Activated CD8-positive, alpha-beta memory T cell treated with anti-CD3 and anti-CD28 coated beads, Interleukin-2, amount 50 U/mL, for 1 hour (primary cell): ENCODE data around the gene CEACAM21.

ENCODE experiments used
- DNase-seq: peaks from one replicate; pipeline ENCODE4 v3.0.0-alpha.2; 2020; ENCODE audit errors: extremely low read depth

CEACAM21 gene

DNA sequence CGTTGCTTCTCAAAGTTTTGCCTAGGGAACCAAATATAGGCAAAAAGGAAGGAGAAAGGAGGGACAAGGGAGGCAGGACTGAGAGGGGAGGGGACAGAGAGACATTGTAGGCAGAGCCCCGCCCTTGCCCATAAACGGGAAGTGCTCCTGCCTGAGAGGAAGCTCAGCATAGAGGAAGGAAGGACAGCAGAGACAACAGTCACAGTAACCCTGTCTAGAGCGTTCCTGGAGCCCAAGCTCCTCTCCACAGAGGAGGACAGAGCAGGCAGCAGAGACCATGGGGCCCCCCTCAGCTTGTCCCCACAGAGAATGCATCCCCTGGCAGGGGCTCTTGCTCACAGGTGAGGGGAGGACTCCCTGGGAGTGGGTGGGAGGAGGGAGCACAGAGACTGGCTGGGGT lies at the start of gene CEACAM21:
TSS of gene CEACAM21 (plus strand) at position 169 of the 400 bp plus-strand sequence. CDS start at position 278, 109 bp downstream.
- no peak for DNase-seq

DNA sequence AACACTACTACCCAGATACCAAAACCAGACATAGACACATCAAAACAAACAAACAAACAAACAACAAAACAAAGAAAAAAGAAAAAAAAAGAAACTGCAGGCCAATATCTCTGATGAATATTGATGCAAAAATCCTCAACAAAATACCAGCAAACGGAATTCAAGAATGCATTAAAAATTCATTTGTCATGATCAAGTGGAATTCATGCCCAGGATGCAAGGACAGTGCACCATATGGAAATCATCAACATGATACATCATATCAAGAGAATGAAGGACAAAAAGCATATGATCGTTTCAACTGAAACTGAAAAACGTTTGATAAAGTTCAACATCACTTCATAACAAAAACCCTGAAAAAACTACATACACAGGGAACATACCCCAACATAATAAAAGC lies 48.9 kb upstream of the CEACAM21 start:
- DNase-seq = no peak

DNA sequence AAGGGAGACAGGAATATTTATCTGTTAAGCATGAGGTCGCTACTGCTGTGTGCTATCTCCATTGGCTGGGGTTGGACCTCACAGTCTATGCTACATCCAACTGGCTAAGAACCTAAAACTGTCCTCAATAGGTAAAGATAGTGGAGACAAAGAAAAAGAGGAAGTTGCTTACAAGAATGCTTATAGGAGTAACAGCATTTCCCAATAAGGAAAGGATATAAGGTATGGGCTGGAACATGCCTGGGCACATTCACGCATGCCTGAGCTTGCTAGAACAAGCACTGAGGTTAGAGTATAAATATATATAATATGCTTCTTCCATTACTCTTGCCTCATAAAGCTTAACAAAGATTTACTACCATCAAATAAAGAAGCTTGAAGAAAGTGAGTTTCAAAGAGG lies 47.9 kb upstream of the CEACAM21 start:
- DNase-seq = no peak

DNA sequence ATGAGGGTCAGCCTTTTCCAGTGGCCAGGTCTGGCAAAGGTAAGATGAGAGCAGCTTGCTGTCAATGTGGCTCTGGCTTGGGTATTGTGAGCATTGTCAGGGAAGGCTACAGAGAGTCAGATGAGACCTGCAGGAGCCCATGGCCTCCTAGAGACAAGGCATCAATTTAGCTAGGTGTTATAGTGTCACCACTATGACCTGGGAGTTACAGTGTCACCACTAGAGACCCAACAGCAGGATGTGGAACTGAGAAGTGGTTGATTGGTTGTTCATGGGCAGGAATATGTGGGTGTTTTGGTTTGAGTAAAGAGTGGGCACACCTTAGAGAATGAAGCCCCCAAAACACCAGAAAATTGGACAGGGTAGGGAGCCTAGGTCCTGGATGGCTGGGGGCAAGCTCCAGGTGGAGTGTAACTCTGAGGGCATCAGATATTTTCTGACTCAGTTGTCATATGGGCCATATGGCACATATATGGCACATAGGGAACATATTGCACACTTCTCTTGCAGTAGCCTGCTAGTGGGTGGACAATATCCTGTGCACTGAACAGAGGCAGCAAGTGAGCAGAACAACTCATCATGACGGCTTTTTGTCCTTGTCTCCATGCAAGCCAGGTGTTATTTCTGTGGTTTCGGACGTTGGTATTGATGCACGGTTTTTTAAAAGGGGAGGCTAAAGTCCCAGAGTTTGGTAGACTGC lies 46.3 kb upstream of the CEACAM21 start:
- no peak for DNase-seq

DNA sequence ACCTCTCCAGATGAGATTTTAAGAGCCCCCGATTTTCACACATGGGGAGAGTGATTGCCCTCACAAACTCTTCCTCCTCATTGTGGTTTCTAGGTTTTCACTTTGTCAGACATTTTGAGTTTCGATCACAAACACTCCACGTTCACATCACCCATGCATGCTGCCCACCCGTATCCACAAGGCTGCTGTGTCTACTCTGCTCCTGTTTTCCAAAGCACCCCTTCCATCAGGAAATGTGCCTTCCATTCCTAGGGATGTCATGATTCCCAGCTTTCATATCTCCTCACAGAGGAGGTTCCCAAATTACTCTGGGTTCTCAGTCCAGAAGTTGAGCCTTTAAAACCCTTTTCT lies 45.8 kb upstream of the CEACAM21 start:
- no peak for DNase-seq

DNA sequence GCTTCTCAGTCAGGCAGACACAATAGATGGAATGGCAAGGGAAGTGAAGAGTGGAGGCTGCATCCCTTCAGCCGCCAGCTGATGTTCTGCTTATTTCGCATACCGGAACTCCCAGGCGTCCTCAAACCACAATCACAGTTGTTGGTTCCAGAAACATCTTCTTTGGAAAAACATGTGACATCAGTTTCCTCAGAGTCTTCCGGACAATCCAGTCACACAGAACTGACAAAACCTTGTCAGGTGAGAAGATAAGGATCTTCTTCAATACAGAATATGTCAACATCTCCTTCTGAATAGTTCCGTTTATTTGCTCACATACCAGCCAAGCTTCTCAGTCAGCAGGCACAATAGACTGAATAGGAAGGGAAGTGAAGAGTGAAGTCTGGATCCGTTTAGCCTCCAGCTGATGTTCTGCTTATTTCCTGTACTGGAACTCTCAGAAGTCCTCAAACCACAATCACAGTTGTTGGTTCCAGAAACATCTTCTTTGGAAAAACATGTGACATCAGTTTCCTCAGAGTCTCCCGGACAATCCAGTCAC lies 45.1 kb upstream of the CEACAM21 start:
- DNase-seq = no peak

DNA sequence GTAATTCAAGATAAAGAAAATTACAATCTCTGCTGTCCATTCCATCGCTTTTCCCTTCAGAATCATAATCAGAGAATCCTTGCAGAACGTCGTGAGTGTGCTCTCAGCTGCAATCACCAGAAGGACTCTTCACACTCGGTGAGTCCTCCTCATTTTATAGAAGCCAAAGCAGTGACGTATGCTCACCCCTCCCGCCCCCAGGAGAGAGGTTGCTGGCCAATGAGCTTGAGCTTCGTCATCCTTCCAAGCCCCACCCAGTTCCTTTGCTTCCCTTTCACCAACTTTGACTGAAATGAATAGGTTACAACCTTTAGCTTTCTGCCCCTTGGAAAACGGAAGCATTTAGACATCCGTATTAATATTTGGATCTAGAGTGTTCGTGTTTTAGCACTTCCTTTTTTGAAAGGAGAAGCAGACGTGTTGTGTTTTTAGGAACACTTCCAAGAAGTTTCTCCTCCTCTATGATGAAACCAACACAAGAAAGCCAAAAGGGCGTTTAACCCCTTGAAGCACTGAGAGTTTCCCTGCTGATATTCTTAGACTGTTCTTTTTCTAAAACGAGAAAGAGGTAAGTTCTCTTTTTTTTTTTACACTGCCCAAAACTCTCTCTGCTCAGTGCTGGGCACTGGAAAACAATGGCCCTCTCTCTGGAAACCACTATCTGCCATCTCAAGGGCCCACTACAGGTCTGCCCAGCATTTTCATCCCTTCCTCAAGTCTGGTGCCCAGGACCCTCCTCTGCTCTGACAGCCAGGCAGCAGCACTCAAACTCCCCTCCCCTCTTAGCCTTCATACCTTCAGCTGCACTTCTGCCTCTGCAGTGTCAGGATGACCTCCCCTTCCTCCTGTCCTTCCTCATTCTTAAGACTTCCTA lies 44.3 kb upstream of the CEACAM21 start:
- peak; percentile 66 for DNase-seq

DNA sequence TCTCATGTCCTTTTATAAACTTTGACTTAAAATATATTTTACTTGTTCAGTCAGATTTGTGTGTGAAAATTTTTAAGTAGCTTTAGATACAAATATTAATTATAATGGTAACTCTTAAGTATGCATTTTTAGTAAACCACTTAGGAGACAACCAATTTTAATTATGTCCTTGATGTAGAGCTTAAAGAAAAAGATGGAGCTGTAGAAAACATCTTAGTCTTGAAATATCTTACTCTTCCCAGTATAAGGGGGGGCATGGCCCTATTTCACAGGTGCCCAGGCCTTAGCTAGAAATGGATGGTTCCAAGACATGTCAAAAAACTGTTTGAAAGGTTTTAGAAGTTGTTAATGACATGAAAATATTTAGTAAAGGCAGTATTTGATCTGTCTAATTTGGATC lies 43.4 kb upstream of the CEACAM21 start:
- DNase-seq = no peak

DNA sequence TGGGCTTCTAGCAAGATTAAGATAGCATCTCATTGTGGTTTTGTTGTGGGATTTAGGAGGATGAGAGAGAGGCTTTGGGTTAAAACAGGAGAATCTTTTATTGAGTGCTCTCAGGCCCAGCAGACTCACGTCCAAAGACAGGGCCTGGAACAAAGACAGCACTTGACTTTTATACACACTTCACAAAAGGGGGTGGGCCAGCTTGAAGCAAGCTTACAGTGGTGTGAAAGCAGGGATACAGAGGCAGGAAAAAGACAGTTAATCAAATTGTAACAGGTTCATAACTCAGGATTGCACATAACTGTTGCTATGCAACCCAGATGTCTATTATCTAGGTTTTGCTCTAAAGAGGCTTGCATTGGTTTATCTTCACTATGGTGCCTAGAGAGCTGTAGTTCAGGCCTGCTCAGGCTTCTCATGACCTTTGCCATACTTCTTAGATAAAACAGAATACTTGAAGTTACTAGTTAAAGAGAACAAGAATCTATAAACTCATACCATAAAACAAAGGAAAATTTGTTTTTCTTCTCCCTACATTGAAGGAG lies 42.2 kb upstream of the CEACAM21 start:
- DNase-seq = no peak

DNA sequence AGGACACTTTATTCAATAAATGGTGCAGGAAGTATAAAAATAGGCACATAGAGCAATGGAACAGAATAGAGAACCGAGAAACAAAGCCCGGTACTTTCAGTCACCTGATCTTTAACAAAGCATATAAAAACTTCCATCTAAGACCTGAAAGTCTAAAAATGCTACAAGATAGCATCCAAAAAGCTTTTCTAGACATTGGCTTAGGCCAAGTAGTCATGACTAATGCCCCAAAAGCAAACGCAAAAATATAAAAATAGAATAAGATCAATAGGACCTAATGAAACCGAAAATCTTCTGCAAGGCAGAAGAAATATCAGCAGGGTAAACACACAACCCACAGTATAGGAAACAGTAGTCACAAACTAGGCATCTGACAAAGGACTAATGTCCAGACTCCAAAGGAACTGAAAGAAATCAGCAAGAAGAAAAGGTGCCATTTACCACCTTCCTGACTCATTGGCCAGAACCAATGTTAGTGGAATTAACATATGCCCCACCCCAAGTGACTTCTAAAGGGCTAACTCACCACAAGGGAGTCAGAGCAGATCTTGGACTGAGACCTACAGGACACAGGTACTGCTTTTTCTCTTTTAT lies 40.8 kb upstream of the CEACAM21 start:
- no peak for DNase-seq

DNA sequence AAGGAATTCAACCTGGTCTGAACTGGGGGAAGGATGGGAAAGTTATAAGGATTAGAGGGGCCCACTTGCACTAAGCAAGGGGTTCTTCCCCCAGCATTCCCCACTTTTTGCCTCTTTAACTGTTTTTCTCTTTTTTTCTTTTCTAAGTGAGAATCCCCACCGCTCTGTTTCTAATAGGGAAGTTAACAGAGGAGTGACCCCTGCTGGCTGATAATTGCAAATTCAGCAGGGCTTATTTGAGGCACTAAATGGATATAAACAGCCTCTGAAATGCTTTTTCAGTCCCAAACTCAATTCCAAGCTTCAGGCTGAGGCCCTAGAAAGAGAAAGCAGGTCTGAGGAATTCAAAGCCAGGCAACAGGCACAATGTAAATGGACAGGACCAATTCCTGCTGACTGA lies 38.2 kb upstream of the CEACAM21 start:
- no peak for DNase-seq

DNA sequence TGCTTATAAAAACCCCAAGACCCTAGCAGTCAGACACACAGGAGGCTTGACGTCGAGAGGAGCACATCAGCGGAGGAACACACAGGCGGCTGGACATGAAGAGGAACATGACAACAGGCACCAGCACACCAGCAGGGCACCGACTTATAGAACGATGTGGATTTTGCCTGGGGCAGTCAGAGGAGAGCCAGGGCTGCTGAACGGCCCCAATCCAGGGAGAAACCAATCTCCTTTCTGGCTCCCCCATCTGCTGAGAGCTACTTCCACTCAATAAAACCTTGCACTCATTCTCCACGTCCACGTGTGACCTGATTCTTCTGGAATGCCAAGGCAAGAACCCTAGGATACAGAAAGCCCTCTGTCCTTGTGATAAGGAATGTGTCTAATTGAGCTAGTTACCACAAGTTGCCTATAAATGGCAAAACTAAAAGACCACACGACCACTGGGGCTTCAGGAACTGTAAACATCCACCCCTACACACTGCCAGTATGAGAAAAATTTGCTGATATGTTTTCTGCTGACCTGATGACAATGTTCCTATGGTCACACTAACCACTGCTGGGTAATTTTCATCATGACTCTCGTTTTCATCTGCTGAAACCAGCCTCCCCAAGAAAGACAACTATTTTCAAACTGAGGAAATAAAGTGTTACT lies 35.8 kb upstream of the CEACAM21 start:
- DNase-seq = no peak

DNA sequence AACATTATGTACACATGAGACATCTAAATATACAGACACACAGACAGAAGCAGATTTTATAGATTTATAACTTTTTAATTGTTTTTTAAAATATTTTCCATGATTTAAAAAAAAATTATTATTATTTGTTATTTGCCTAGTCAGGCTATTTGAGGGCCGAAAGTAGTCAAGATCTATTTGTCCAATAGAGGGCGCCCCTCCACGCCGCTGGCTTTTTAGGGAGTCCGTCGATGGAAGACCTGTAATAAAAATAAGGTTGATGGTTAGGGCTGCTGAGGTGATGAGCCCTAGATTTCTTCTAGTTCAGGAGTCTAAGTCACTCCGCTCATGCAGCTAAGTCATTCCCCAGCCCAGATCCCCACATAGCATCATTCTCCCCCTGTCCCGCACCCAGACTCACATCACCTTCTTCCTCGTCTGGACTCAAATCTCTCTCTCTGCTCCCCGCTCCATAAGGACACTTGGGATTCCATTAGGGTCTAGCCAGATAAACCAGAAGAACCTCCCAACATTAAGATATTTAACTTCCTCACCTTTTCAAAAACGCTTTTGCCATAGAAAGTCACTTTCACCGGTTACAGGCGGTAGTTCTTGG lies 33.9 kb upstream of the CEACAM21 start:
- DNase-seq = no peak

DNA sequence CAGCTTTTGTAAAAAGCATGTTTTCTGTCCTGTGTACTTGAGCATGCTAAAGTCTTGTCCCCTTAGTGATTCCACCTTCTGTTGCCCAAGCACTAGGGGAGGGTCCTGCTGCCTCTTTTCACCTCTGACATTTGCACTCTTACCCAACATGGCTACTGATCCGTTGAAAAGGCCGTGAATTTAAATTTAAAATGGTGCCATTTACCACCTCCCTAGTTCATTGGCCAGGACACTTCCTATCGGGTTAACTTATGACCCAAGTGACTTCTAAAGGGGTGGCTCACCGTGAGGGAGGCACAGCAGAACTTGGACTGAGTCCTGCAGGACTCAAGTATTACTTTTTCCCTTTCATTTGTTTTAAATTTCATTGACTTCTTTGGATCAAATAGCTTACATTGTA lies 33.3 kb upstream of the CEACAM21 start:
- DNase-seq = no peak

DNA sequence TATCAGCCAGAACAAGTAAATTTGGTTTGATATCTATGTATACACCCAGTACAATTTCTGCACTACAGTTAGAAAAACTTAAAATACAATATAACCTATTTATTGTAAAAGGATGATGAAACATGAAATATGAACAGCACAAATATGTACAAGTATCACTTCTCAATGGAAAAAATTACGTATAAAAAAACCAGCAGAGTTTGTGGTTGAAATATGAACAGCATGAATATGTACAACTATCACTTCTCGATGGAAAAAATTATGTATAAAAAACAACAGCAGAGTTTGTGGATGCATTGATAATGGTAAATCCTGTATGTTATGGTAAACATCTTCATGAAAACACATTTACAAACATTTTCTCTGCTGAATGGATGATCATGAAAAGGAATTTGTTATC lies 32.4 kb upstream of the CEACAM21 start:
- DNase-seq = no peak

DNA sequence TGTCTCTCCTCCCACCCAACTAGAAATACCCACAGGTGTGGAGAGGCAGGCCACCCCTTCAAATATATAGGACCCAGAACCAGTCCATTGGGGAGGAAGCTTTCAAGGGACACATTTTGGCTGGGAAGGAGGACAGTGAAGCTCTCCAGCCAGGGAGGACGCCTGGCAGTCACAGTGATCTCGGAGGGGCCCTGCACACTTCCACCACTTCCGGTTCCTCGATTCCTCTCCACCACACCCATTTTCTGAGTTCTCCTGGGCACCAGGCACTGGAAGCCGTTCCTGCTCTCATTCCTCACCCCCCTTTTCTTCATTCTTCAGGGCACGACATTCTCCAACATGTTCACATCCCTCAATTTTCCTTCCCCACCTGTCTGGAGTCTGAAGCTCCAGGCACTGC lies 30.4 kb upstream of the CEACAM21 start:
- DNase-seq = no peak

DNA sequence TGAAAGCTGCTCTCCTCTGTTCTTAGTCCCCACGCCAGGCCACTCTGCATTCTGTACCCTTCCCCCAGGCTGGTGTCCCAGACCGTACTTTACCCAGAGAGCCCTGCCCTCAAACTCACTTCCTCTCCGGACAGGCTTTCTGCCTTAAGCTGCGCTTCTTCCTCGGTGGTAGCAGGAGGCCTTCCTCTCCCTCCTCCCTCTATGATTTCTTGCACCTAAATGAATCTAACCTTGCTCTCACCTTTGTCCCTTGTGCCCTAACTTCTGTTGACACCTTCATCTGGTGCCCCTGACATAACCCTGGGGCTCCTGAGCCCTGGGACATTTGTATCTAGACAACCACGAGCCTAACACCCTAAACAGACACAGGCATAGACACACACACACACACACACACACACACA lies 29.6 kb upstream of the CEACAM21 start:
- no peak for DNase-seq

DNA sequence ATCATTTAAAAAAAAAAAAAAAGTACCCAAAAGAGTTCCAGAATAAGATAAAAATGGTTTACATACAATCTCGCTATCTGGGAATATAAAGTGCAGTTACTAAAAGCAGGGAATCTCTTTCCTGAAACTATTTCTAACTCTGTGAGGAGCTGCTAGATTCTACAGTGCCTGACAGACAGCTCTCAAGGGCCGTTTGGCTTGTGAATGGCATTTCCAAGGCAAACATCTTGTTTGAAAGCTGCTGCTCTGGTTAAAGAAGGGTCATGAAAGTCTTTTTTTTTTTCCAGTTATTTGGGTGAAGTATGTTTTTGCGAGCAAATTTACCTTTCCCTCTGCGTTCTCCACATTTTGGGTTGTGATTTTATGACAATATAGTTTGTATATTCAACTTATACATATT lies 29.0 kb upstream of the CEACAM21 start:
- no peak for DNase-seq

DNA sequence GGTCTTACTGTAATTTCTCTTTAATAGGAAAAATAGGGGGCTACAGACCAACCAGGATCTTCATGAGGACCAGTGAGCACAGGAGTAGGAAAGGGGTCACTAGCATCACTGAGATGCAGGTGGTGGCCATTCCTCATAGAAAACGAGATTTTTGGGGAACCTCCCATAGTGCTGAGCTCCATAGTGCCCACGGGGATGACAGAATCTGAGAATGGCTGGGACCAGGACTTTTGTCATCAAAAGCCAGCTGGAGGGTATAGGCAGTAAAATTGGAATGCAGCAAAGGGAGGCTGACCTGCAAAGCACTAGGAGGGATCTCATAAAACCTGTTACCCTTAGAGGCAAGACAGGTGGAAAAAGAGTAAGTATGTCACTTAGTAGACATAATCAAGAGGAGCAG lies 28.4 kb upstream of the CEACAM21 start:
- no peak for DNase-seq

DNA sequence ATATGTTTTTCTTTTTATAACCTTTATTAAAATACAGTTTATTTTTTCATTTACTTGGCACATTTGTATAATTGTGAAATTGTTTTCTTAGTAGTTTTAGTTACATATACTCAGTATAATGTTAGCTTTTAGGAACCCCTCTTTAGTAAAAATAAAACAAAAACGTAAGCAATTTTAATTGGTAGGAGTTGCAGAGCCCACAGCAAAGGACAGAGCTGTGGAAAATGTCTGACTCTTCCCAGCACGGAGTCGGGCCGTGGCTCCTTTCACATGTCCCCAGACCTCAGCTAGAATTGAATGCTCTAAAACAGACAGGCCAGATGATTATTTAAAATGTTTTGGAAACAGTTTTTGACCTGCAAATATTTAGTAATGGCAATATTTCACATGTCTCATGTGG lies 27.9 kb upstream of the CEACAM21 start:
- no peak for DNase-seq

DNA sequence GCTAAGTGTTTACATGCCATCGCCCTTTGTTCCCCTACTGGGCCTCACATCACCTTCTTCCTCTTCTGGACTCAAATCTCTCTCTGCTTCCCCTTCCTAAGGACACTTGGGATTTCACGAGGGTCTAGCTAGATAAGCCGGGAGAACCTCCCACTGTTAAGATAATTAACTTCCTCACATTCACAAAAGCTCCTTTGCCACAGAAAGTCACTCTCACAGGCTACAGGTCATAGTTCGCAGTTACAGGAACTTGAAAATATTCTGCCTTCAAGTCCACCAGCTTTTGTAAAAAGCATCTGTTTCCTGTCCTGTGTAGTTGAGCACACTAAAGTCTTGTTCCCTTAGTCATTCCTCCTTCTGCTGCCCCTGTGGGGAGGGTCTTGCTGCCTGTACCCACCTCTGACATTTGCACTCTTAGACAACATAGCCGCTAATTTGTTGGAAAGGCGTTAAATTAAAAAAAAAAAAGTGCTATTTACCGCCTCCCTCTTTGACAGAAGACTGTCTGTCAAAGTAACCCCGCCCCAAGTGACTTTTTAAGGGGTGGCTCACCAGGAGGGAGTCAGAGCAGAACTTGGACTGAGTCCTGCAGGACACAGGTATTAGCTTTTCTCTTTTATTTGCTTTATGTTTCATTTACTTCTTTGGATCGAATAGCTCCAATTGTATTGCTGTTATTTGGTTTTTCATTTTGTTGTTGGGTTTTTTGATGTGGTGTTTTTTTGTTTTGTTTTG lies 26.8 kb upstream of the CEACAM21 start:
- DNase-seq = peak; percentile 77
